ENCODE results near the gene CELA2B.
"Not testable (repeated sequence)": the region's sequence is repeated elsewhere in the genome, so short reads cannot be mapped to it uniquely, and the experiment has no call there.

- TF ChIP-seq, protein P1, sequence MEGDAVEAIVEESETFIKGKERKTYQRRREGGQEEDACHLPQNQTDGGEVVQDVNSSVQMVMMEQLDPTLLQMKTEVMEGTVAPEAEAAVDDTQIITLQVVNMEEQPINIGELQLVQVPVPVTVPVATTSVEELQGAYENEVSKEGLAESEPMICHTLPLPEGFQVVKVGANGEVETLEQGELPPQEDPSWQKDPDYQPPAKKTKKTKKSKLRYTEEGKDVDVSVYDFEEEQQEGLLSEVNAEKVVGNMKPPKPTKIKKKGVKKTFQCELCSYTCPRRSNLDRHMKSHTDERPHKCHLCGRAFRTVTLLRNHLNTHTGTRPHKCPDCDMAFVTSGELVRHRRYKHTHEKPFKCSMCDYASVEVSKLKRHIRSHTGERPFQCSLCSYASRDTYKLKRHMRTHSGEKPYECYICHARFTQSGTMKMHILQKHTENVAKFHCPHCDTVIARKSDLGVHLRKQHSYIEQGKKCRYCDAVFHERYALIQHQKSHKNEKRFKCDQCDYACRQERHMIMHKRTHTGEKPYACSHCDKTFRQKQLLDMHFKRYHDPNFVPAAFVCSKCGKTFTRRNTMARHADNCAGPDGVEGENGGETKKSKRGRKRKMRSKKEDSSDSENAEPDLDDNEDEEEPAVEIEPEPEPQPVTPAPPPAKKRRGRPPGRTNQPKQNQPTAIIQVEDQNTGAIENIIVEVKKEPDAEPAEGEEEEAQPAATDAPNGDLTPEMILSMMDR (IDR thresholded peaks at IDR 0.05), result not testable (repeated sequence)
- not testable (repeated sequence) for TF ChIP-seq POLR2A (IDR thresholded peaks at IDR 0.05)
These were observed 6.6 kb downstream of the CELA2B start for GRCh38 chr1:15482455-15482854.

All from right lobe of liver (tissue), 4 donors.